CD4-positive, CD25-positive, alpha-beta regulatory T cell (primary cell): ENCODE results near the gene PCDHA1. TPM values are rescaled to one million over a fixed set of nuclear protein-coding genes. Genes with fewer than 3 reads are reported as not detected.
"Not testable (repeated sequence)": the region's sequence is repeated elsewhere in the genome, so short reads cannot be mapped to it uniquely, and the experiment has no call there.

Experiments
- ATAC-seq, 2 donors: fragments of 150-1000 bp; cut with Tn5 transposase; one replicate each; pipeline ENCODE4 v1.10.0; 2021; ENCODE audit warnings: low read depth in 2 of 2, moderate number of reproducible peaks in 2 of 2, moderate library complexity in 1 of 2
- DNase-seq, 3 donors: peaks; one replicate each; pipeline versions ENCODE4 v3.0.0 to v3.0.0-alpha.2; 2012 to 2022; ENCODE audit warnings: mixed read lengths in 1 of 3
- H3K27ac ChIP-seq: one replicate; pipeline ENCODE4 v1.7.0; 2013; ENCODE audit warnings: mild to moderate bottlenecking, low read length; ENCODE audit not compliant: insufficient read depth, poor library complexity, severe bottlenecking
- H3K27me3 ChIP-seq: one replicate; pipeline ENCODE4 v1.7.0; 2013; ENCODE audit warnings: low read length; ENCODE audit not compliant: control insufficient read depth, insufficient read depth
- H3K36me3 ChIP-seq: one replicate; pipeline ENCODE4 v1.7.0; 2013; ENCODE audit warnings: mild to moderate bottlenecking, low read length, moderate library complexity; ENCODE audit not compliant: control insufficient read depth, insufficient read depth
- H3K4me1 ChIP-seq: 2 replicates; pipeline ENCODE4 v1.7.0; 2013; ENCODE audit warnings: mild to moderate bottlenecking, low read length; ENCODE audit not compliant: insufficient read depth, control insufficient read depth, poor library complexity, severe bottlenecking
- H3K4me3 ChIP-seq: one replicate; pipeline ENCODE4 v1.7.0; 2013; ENCODE audit warnings: low read depth, mild to moderate bottlenecking, low read length, moderate library complexity
- H3K9me3 ChIP-seq, 2 experiments: 1 replicate in 1 of 2; 2 replicates in 1 of 2; pipeline ENCODE4 v1.7.0; 2013; ENCODE audit warnings: low read length in 2 of 2, mild to moderate bottlenecking in 1 of 2, moderate library complexity in 1 of 2; ENCODE audit not compliant: control insufficient read depth in 2 of 2
- H3K27ac Mint-ChIP-seq, 3 donors: one replicate each; pipeline ENCODE4 v1.8.0; 2020 to 2022; ENCODE audit warnings: mild to moderate bottlenecking in 3 of 3, mixed read lengths in 3 of 3, moderate library complexity in 2 of 3
- H3K27me3 Mint-ChIP-seq: one replicate; pipeline ENCODE4 v1.8.0; 2022; ENCODE audit warnings: mild to moderate bottlenecking, mixed read lengths
- H3K36me3 Mint-ChIP-seq: one replicate; pipeline ENCODE4 v1.8.0; 2020; ENCODE audit warnings: mixed read lengths
- H3K4me1 Mint-ChIP-seq, 4 donors: one replicate each; pipeline ENCODE4 v1.8.0; 2020 to 2022; ENCODE audit warnings: mixed read lengths in 4 of 4, mild to moderate bottlenecking in 1 of 4
- H3K4me3 Mint-ChIP-seq, 4 donors: one replicate each; pipeline ENCODE4 v1.8.0; 2020 to 2022; ENCODE audit warnings: mild to moderate bottlenecking in 4 of 4, mixed read lengths in 4 of 4, moderate library complexity in 3 of 4
- H3K9me3 Mint-ChIP-seq, 7 donors: one replicate each; pipeline ENCODE4 v1.8.0; 2020 to 2022; ENCODE audit warnings: mixed read lengths in 7 of 7, mild to moderate bottlenecking in 3 of 7, moderate library complexity in 2 of 7
- polyA plus RNA-seq, 4 donors: library from polyadenylated mRNA; unstranded; fragments of 300-500 nt; fragmentation: Illumina TruSeq; gene quantifications; one replicate each; pipeline ENCODE4 v1.2.3, GENCODE V29; 2021
- total RNA-seq: library from RNA; stranded (reverse); gene quantifications from one replicate; pipeline ENCODE4 v1.2.3, GENCODE V29; 2022

The PCDHA1 gene
- total and polyA plus RNA-seq, 5 donors from 2014 or later, result not detected

DNA sequence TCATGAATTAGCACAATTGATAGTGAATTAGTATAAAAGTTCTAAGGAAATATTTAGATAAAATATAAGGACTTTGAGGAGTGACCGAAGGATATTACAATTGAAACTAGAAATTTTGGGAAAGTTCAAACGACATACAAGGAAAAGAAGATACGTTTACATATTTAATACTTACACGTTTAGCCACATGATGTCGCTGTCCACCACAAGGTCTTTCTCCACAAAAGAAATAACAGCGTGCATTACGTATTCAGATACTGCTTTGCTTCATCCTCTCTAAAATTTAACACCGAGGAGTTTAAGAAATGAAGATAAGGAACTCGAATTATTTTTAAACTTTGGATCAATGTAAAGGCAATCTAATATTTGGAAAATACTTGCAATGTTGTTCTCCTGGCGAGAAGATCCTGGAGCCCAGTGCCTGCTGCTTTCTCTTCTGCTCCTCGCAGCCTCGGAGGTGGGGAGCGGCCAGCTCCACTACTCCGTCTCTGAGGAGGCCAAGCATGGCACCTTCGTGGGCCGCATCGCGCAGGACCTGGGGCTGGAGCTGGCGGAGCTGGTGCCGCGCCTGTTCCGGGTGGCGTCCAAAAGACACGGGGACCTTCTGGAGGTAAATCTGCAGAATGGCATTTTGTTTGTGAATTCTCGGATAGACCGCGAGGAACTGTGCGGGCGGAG is 15.0 kb downstream of the PCDHA1 start, which contains the start of gene PCDHA3:
PCDHA3 (plus strand) TSS at position 242 of the 678 bp plus-strand sequence.
- Histone ChIP-seq H3K27ac (no peak within 1 kb of the TSS), H3K27me3 (no peaks in the 10 kb centered on the region), H3K4me1 (no peaks in the 10 kb centered on the region), H3K36me3 (no peaks in the 10 kb centered on the region), H3K9me3 (peaks cover 6 to 32% of the 10 kb centered on the region in 2 experiments), H3K4me3 (no peak within 1 kb of the TSS)
- H3K4me1 Mint-ChIP-seq, result no peaks in the 10 kb centered on the region
- peak in 1 of 3 donors; percentile 6 for DNase-seq
- H3K27ac Mint-ChIP-seq, result no peak within 1 kb of the TSS
- peaks cover 5% of the 10 kb centered on the region for H3K27me3 Mint-ChIP-seq
- peaks cover 0 to 39% (median 10%) of the 10 kb centered on the region in 7 donors for H3K9me3 Mint-ChIP-seq
- H3K36me3 Mint-ChIP-seq, result no peaks in the 10 kb centered on the region
- H3K4me3 Mint-ChIP-seq, result no peak within 1 kb of the TSS
- no peak for ATAC-seq

DNA sequence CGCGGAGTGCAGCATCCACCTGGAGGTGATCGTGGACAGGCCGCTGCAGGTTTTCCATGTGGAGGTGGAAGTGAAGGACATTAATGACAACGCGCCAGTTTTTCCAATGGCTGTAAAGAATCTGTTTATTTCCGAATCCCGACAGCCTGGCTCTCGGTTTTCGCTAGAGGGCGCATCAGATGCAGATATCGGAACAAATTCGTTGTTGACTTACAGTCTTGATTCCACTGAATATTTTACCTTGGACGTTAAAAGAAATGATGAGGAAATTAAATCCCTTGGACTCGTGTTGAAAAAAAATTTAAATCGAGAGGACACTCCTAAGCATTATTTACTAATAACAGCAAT is 15.5 kb downstream of the PCDHA1 start:
- no peaks in the 10 kb centered on the region for H3K27me3 ChIP-seq
- H3K4me3 Mint-ChIP-seq, result no peak overlapping the region
- H3K9me3 ChIP-seq, result peaks cover 8 to 35% of the 10 kb centered on the region in 2 experiments
- H3K27ac ChIP-seq, result no peak overlapping the region
- no peak overlapping the region for H3K27ac Mint-ChIP-seq
- H3K36me3 Mint-ChIP-seq, result no peaks in the 10 kb centered on the region
- DNase-seq, result no peak
- no peaks in the 10 kb centered on the region for H3K4me1 ChIP-seq
- H3K4me1 Mint-ChIP-seq, result no peaks in the 10 kb centered on the region
- H3K4me3 ChIP-seq, result no peak overlapping the region
- H3K27me3 Mint-ChIP-seq, result peaks cover 8% of the 10 kb centered on the region
- ATAC-seq, result no peak
- no peaks in the 10 kb centered on the region for H3K36me3 ChIP-seq
- H3K9me3 Mint-ChIP-seq, result peaks cover 0 to 40% (median 11%) of the 10 kb centered on the region in 7 donors

DNA sequence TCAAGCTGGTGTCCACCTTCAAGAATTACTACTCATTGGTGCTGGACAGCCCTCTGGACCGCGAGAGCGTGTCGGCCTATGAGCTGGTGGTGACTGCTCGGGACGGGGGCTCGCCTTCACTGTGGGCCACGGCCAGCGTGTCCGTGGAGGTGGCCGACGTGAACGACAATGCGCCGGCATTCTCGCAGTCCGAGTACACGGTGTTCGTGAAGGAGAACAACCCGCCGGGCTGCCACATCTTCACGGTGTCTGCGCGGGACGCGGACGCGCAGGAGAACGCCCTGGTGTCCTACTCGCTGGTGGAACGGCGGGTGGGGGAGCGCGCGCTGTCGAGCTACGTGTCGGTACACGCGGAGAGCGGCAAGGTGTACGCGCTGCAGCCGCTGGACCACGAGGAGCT is 16.4 kb downstream of the PCDHA1 start:
- H3K4me3 ChIP-seq, ATAC-seq, H3K36me3 Mint-ChIP-seq, H3K27me3 ChIP-seq, H3K27ac ChIP-seq, H3K4me1 Mint-ChIP-seq, H3K36me3 ChIP-seq, H3K4me3 Mint-ChIP-seq, DNase-seq, H3K27ac Mint-ChIP-seq, H3K4me1 ChIP-seq: not testable (repeated sequence)
- peaks cover 12% of the 10 kb centered on the region for H3K27me3 Mint-ChIP-seq
- H3K9me3 ChIP-seq, result peaks cover 9 to 38% of the 10 kb centered on the region in 2 experiments
- H3K9me3 Mint-ChIP-seq, result peaks cover 0 to 44% (median 11%) of the 10 kb centered on the region in 7 donors

DNA sequence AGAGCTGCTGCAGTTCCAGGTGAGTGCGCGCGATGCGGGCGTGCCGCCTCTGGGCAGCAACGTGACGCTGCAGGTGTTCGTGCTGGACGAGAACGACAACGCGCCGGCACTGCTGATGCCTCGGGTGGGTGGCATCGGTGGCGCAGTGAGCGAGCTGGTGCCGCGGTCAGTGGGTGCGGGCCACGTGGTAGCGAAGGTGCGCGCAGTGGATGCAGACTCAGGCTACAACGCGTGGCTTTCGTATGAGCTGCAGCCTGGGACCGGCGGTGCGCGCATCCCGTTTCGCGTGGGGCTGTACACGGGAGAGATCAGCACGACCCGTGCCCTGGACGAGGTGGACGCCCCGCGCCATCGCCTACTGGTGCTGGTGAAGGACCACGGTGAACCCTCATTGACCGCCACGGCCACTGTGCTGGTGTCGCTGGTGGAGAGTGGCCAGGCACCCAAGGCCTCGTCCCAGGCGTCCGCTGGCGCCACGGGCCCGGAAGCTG is 16.9 kb downstream of the PCDHA1 start:
- H3K27ac ChIP-seq, result no peak overlapping the region
- H3K9me3 ChIP-seq, result peaks cover 11 to 43% of the 10 kb centered on the region in 2 experiments
- Mint-ChIP-seq H3K27ac (no peak overlapping the region), H3K4me1 (no peaks in the 10 kb centered on the region), H3K4me3 (no peak overlapping the region), H3K9me3 (peaks cover 0 to 48% (median 11%) of the 10 kb centered on the region in 7 donors), H3K36me3 (no peaks in the 10 kb centered on the region), H3K27me3 (peaks cover 12% of the 10 kb centered on the region)
- DNase-seq, result no peak
- H3K4me1 ChIP-seq, result no peaks in the 10 kb centered on the region
- peaks cover 3% of the 10 kb centered on the region for H3K27me3 ChIP-seq
- ATAC-seq, result no peak
- no peaks in the 10 kb centered on the region for H3K36me3 ChIP-seq
- H3K4me3 ChIP-seq, result no peak overlapping the region

DNA sequence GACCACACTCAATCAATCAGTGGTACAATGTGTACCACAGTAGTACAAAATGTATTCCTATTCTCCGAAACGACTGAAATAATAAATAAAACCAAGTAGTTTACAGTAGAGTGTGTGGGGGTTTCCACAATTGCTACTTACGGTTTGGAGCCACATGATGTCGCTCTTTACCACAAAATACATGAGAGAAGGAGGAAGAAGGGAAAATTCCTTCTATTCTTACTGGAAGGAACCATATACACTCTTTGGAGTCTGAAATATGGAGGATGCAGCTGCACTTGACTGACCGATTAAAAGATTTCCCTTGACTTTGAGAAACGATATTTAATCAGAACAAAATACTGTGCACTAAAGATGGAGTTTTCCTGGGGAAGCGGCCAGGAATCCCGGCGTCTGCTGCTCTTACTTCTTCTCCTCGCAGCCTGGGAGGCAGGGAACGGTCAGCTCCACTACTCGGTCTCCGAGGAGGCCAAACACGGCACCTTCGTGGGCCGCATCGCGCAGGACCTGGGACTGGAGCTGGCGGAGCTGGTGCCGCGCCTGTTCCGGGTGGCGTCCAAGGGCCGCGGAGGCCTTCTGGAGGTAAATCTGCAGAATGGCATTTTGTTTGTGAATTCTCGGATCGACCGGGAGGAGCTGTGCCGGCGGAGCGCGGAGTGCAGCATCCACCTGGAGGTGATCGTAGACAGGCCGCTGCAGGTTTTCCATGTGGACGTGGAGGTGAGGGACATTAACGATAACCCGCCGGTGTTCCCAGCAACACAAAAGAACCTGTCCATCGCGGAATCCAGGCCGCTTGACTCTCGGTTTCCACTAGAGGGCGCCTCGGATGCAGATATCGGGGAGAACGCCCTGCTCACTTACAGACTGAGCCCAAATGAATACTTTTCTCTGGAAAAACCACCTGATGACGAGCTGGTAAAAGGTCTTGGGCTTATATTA is 21.2 kb downstream of the PCDHA1 start, which contains the start of gene PCDHA4:
PCDHA4 (plus strand) TSS at position 235 of the 942 bp plus-strand sequence.
- Histone ChIP-seq H3K36me3 (no peaks in the 10 kb centered on the region), H3K9me3 (peaks cover 8 to 36% of the 10 kb centered on the region in 2 experiments), H3K27me3 (peaks cover 3% of the 10 kb centered on the region), H3K4me1 (no peaks in the 10 kb centered on the region), H3K27ac (no peak within 1 kb of the TSS), H3K4me3 (no peak within 1 kb of the TSS)
- peaks cover 0 to 48% (median 14%) of the 10 kb centered on the region in 7 donors for H3K9me3 Mint-ChIP-seq
- H3K27me3 Mint-ChIP-seq, result peaks cover 12% of the 10 kb centered on the region
- ATAC-seq, result no peak
- H3K27ac Mint-ChIP-seq, result no peak within 1 kb of the TSS
- no peak within 1 kb of the TSS for H3K4me3 Mint-ChIP-seq
- peak in 1 of 3 donors; percentile 8 for DNase-seq
- H3K36me3 Mint-ChIP-seq, result no peaks in the 10 kb centered on the region
- H3K4me1 Mint-ChIP-seq, result no peaks in the 10 kb centered on the region

DNA sequence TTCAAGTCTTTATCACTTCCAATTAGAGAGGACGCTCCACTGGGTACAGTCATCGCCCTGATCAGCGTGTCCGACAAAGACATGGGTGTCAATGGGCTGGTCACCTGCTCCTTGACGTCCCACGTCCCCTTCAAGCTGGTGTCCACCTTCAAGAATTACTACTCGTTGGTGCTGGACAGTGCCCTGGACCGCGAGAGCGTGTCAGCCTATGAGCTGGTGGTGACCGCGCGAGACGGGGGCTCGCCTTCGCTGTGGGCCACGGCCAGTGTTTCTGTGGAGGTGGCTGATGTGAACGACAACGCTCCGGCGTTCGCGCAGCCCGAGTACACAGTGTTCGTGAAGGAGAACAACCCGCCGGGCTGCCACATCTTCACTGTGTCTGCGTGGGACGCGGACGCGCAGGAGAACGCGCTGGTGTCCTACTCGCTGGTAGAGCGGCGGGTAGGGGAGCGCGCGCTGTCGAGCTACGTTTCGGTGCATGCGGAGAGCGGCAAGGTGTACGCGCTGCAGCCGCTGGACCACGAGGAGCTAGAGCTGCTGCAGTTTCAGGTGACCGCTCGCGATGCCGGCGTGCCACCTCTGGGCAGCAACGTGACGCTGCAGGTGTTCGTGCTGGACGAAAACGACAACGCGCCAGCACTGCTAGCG is 22.4 kb downstream of the PCDHA1 start:
- peaks cover 10 to 26% of the 10 kb centered on the region in 2 experiments for H3K9me3 ChIP-seq
- H3K36me3 Mint-ChIP-seq, H3K36me3 ChIP-seq, H3K4me3 Mint-ChIP-seq, DNase-seq, H3K27me3 ChIP-seq, H3K4me3 ChIP-seq, H3K4me1 ChIP-seq, ATAC-seq, H3K27ac ChIP-seq, H3K27ac Mint-ChIP-seq, H3K4me1 Mint-ChIP-seq: not testable (repeated sequence)
- H3K9me3 Mint-ChIP-seq, result peaks cover under 1 to 51% (median 14%) of the 10 kb centered on the region in 7 donors
- peaks cover 12% of the 10 kb centered on the region for H3K27me3 Mint-ChIP-seq

DNA sequence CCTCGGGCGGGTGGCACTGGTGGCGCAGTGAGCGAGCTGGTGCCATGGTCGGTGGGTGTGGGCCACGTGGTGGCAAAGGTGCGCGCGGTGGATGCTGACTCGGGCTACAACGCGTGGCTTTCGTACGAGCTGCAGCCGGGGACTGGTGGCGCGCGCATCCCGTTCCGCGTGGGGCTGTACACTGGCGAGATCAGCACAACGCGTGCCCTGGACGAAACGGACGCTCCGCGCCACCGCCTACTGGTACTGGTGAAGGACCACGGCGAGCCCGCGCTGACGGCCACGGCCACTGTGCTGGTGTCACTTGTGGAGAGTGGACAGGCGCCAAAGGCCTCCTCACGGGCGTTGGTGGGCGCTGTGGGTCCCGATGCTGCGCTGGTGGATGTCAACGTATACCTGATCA is 22.9 kb downstream of the PCDHA1 start:
- no peak overlapping the region for H3K4me3 Mint-ChIP-seq
- Histone ChIP-seq H3K9me3 (peaks cover 10 to 25% of the 10 kb centered on the region in 2 experiments), H3K4me1 (no peaks in the 10 kb centered on the region), H3K4me3 (no peak overlapping the region), H3K27me3 (peaks cover 3% of the 10 kb centered on the region), H3K27ac (no peak overlapping the region), H3K36me3 (no peaks in the 10 kb centered on the region)
- H3K27ac Mint-ChIP-seq, result no peak overlapping the region
- H3K27me3 Mint-ChIP-seq, result peaks cover 12% of the 10 kb centered on the region
- no peaks in the 10 kb centered on the region for H3K4me1 Mint-ChIP-seq
- no peak for DNase-seq
- no peak for ATAC-seq
- no peaks in the 10 kb centered on the region for H3K36me3 Mint-ChIP-seq
- H3K9me3 Mint-ChIP-seq, result peaks cover 1 to 47% (median 15%) of the 10 kb centered on the region in 7 donors
